Osteocyte (in vitro differentiated cells): ENCODE results near the gene AP3S2. TPM values are rescaled to one million over a fixed set of nuclear protein-coding genes. Genes with fewer than 3 reads are reported as not detected.

Experiments used
- DNase-seq: peaks from one replicate; pipeline ENCODE4 v3.0.0; 2021; ENCODE audit warnings: mixed read lengths; ENCODE audit not compliant: unreplicated experiment; ENCODE audit errors: extremely low spot score
- H3K27ac Mint-ChIP-seq: one replicate; pipeline ENCODE4 v1.8.0; 2021; ENCODE audit warnings: mild to moderate bottlenecking, mixed read lengths; ENCODE audit not compliant: unreplicated experiment
- H3K27me3 Mint-ChIP-seq: one replicate; pipeline ENCODE4 v1.8.0; 2021; ENCODE audit warnings: mixed read lengths; ENCODE audit not compliant: unreplicated experiment
- H3K36me3 Mint-ChIP-seq: one replicate; pipeline ENCODE4 v1.8.0; 2021; ENCODE audit warnings: mixed read lengths; ENCODE audit not compliant: unreplicated experiment
- H3K4me1 Mint-ChIP-seq: one replicate; pipeline ENCODE4 v1.8.0; 2021; ENCODE audit warnings: mixed read lengths; ENCODE audit not compliant: unreplicated experiment
- H3K4me3 Mint-ChIP-seq: one replicate; pipeline ENCODE4 v1.8.0; 2021; ENCODE audit warnings: mild to moderate bottlenecking, moderate library complexity, mixed read lengths; ENCODE audit not compliant: unreplicated experiment
- H3K9me3 Mint-ChIP-seq: one replicate; pipeline ENCODE4 v1.8.0; 2021; ENCODE audit warnings: mixed read lengths; ENCODE audit not compliant: unreplicated experiment
- total RNA-seq: library from RNA; stranded (reverse); gene quantifications from 2 replicates; pipeline ENCODE4 v1.2.1, GENCODE V29; 2021
- TF ChIP-seq, protein P1 (sequence below): fragments of 200-600 bp; sonication (generic); IDR thresholded peaks from 2 replicates; pipeline ENCODE4 v1.5.0; 2021; ENCODE audit warnings: antibody characterized with exemption, mild to moderate bottlenecking, moderate library complexity

AP3S2 gene
- total RNA-seq, 1 donor from 2014 or later: 26.9 TPM

DNA sequence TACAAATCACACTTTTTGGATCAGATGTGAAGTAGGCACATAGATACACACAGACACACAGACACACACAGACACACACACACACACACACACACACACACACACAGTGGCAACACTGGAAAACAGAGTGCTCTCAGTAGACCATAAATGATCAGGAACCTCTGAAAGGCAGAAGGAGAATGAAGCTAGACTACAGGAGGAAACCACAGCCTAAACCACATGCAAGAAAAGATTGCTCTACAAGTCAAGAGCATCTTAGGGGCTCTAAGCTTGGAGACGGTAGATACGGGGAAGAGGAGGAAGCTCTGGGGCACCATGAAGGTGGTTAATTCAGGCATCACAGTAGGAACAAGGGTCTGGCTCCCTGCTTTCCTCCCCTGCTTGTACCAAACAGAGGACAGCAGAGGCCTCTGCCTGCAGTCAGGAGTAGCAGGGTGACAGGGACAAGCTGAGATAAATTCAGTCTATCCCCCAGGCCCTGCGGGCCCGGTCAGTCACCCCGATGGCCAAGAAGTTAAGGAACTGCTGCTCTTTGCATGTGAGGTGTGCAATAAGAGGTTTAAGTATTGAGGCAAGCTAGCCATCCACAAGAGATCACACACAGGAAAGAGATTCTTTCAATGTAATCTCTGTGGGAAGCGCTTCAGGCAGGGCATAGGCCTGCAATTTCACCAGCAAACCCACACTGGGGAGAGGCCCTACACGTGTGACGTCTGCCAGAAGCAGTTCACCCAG, 42.4 kb upstream of the AP3S2 start:
- Mint-ChIP-seq H3K36me3 (no peaks in the 10 kb centered on the region), H3K27me3 (peaks cover 34% of the 10 kb centered on the region), H3K4me3 (no peak overlapping the region), H3K4me1 (no peaks in the 10 kb centered on the region), H3K9me3 (no peaks in the 10 kb centered on the region), H3K27ac (no peak overlapping the region)
- DNase-seq: no peak
- TF ChIP-seq, protein P1, sequence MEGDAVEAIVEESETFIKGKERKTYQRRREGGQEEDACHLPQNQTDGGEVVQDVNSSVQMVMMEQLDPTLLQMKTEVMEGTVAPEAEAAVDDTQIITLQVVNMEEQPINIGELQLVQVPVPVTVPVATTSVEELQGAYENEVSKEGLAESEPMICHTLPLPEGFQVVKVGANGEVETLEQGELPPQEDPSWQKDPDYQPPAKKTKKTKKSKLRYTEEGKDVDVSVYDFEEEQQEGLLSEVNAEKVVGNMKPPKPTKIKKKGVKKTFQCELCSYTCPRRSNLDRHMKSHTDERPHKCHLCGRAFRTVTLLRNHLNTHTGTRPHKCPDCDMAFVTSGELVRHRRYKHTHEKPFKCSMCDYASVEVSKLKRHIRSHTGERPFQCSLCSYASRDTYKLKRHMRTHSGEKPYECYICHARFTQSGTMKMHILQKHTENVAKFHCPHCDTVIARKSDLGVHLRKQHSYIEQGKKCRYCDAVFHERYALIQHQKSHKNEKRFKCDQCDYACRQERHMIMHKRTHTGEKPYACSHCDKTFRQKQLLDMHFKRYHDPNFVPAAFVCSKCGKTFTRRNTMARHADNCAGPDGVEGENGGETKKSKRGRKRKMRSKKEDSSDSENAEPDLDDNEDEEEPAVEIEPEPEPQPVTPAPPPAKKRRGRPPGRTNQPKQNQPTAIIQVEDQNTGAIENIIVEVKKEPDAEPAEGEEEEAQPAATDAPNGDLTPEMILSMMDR: no peak

DNA sequence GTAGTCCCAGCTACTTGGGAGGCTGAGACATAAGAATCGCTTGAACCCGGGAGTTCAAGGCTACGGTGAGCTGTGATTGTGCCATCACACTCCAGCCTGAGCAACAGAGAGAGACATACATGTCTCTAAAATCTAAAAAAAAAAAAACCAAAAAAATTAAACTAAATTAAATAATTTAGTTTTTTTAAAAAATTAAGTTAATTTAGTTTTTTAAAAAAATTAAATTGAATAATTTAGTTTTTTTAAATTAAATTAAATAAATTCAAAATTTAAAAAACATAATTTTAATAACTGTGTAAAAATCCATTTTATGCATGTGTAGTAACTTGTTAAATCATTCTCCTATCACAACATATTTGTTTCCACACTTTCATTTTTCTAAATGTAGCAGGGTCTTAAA, 39.1 kb upstream of the AP3S2 start:
- no peaks in the 10 kb centered on the region for H3K9me3 Mint-ChIP-seq
- H3K4me3 Mint-ChIP-seq: no peak overlapping the region
- TF ChIP-seq, protein P1: no peak
- no peaks in the 10 kb centered on the region for H3K36me3 Mint-ChIP-seq
- no peak overlapping the region for H3K27ac Mint-ChIP-seq
- peaks cover 29% of the 10 kb centered on the region for H3K27me3 Mint-ChIP-seq
- DNase-seq: no peak
- no peaks in the 10 kb centered on the region for H3K4me1 Mint-ChIP-seq

DNA sequence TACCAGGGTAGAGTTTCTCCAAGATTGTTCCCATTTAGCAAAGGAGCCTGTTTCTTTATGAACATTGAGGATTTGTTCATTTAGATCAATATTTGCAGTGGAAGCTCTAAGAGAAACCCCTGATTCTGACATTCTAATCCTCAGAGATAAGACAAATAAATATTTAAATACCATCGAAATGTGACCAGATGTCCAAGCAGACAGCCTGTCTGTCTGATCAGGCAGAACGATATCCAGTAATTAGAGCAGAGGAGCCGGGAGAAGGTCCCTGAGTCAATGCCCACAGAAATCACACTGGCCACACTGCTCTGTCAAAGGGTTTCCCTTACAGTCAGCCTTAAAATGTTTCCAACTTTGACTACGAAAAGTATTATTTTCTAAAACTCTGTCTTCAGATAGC, 34.6 kb upstream of the AP3S2 start:
- no peak overlapping the region for H3K4me3 Mint-ChIP-seq
- H3K27ac Mint-ChIP-seq: no peak overlapping the region
- H3K36me3 Mint-ChIP-seq: no peaks in the 10 kb centered on the region
- DNase-seq: no peak
- TF ChIP-seq, protein P1: no peak
- no peaks in the 10 kb centered on the region for H3K9me3 Mint-ChIP-seq
- H3K4me1 Mint-ChIP-seq: no peaks in the 10 kb centered on the region
- H3K27me3 Mint-ChIP-seq: peaks cover 26% of the 10 kb centered on the region

DNA sequence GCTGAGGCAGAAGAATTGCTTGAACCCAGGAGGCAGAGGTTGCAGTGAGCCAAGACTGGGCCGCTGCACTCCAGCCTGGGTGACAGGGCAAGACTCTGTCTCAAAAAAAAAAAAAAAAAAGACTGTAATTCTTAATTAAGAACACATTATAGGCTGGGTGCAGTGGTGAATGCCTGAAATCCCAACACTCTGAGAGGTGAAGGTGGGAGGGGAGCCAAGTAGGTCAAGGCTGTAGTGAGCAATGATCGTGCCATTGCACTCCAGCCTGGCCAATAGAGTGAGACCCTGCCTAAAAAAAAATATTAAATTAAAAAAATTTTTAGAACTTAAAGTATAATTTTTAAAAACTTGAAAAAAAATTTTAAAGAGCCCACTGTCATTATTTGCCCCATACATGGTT, 32.4 kb upstream of the AP3S2 start:
- Mint-ChIP-seq H3K4me1 (no peaks in the 10 kb centered on the region), H3K27ac (no peak overlapping the region), H3K36me3 (no peaks in the 10 kb centered on the region), H3K9me3 (no peaks in the 10 kb centered on the region), H3K4me3 (no peak overlapping the region), H3K27me3 (peaks cover 12% of the 10 kb centered on the region)
- DNase-seq: no peak
- TF ChIP-seq, protein P1: no peak

DNA sequence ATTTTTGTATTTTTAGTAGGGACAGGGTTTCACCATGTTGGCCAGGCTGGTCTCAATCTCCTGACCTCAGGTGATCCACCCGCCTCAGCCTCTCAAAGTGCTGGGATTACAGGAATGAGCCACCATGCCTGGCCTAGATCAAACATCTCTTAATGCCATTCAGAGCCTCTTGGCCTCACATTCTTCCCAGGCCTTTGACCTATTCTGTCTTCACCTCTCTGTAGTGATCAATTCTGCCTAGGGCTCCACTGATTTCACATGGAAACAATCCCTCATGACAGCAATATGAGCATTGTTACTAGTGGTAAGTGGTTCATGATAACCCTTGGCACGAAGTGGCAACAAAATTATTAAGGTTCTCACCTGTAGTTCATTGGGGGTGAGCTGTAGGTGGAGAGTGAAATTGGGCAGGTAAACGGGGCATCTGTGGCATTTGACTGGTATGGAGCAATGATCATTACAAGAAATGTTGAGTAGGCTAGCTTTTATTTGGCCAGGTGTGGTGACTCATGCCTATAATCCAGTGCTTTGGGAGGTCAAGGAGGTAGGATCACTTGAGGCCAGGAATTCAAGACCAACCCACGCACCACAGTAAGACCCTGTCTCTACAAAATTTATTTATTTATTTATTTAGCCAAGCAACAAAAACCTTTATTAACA, 23.8 kb upstream of the AP3S2 start:
- no peak for DNase-seq
- H3K27ac Mint-ChIP-seq: no peak overlapping the region
- H3K4me1 Mint-ChIP-seq: peaks cover 13% of the 10 kb centered on the region
- peaks cover 2% of the 10 kb centered on the region for H3K27me3 Mint-ChIP-seq
- TF ChIP-seq, protein P1: no peak
- H3K36me3 Mint-ChIP-seq: no peaks in the 10 kb centered on the region
- H3K4me3 Mint-ChIP-seq: no peak overlapping the region
- H3K9me3 Mint-ChIP-seq: no peaks in the 10 kb centered on the region
